Retinal pigment epithelial cell (primary cell): ENCODE results near the gene WNK1.
"Not testable (repeated sequence)": the region's sequence is repeated elsewhere in the genome, so short reads cannot be mapped to it uniquely, and the experiment has no call there.

Source experiments
- DNase-seq: peaks from one replicate; pipeline ENCODE4 v3.0.0-alpha.2; 2010; ENCODE audit warnings: low read depth
- H3K4me3 ChIP-seq: 2 replicates; pipeline ENCODE4 v1.5.1; 2011; ENCODE audit warnings: mild to moderate bottlenecking, low read length, control low read depth, moderate library complexity
- TF ChIP-seq, protein P1 (sequence below): conservative IDR thresholded peaks from 2 replicates; pipeline ENCODE4 v1.5.1; 2011; ENCODE audit warnings: low read depth, low read length, control low read depth, inconsistent platforms

Gene WNK1

GRCh38 chr12:772056-772697 lies 19.8 kb downstream of the WNK1 start:
- no peak for DNase-seq
- H3K4me3 ChIP-seq, result no peak overlapping the region
- TF ChIP-seq, protein P1, sequence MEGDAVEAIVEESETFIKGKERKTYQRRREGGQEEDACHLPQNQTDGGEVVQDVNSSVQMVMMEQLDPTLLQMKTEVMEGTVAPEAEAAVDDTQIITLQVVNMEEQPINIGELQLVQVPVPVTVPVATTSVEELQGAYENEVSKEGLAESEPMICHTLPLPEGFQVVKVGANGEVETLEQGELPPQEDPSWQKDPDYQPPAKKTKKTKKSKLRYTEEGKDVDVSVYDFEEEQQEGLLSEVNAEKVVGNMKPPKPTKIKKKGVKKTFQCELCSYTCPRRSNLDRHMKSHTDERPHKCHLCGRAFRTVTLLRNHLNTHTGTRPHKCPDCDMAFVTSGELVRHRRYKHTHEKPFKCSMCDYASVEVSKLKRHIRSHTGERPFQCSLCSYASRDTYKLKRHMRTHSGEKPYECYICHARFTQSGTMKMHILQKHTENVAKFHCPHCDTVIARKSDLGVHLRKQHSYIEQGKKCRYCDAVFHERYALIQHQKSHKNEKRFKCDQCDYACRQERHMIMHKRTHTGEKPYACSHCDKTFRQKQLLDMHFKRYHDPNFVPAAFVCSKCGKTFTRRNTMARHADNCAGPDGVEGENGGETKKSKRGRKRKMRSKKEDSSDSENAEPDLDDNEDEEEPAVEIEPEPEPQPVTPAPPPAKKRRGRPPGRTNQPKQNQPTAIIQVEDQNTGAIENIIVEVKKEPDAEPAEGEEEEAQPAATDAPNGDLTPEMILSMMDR, result no peak

DNA sequence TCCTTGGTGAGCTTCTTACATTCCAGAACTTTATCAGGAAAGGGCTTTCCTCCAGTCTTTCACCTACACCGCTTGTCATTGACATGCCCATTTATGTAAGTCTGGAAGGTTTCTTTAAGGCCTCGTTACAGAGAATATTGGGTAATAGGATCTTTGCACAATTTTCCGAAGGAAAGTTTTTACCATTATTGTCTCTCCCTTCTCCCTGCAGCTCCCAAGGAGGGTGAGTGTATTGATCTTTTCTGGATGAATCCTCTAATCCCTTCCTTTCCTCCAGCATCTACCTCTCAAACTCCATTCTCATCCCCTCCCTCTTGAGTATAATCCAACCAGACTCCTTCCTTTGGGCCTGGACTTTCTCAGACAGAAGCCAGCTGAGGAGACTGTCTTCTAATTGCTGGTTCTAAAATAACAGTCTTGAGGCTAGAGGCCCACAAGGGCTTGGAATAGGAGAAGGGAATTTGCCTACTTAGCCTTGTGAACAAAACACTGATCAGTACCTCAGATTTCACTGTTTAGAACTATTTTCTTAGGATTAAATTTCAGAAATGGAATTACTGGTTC lies 21.8 kb downstream of the WNK1 start:
- no peak overlapping the region for H3K4me3 ChIP-seq
- TF ChIP-seq, protein P1, result no peak
- DNase-seq, result no peak

GRCh38 chr12:775973-776771 lies 23.8 kb downstream of the WNK1 start:
- H3K4me3 ChIP-seq, DNase-seq: not testable (repeated sequence)

GRCh38 chr12:776772-777373 lies 24.5 kb downstream of the WNK1 start:
- not testable (repeated sequence) for H3K4me3 ChIP-seq

GRCh38 chr12:777550-778047 lies 25.2 kb downstream of the WNK1 start:
- no peak for DNase-seq
- no peak overlapping the region for H3K4me3 ChIP-seq
- TF ChIP-seq, protein P1, result no peak

More at GRCh38 chr12:776772-777373, 24.5 kb downstream of the WNK1 start:
- not testable (repeated sequence) for DNase-seq

DNA sequence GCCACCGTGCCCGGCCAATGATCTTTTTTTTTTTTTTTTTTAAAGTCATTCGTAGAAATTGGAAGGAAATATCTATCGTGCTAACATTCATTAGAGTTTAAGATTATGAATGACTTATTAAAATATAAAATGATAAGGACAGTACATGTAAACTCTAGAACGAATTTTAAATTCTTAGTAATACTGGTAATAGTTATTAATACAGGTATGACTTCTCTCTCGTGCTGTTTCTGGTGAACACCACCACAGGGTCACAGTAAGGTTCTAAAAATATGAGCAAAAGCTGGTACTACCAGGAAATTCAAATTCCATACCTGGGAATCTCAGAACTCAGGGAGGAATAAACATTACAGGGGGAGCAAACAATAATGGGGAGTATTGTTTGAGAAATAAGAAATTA lies 26.2 kb downstream of the WNK1 start:
- no peak for DNase-seq
- H3K4me3 ChIP-seq, result no peak overlapping the region
- TF ChIP-seq, protein P1, result no peak

GRCh38 chr12:779745-780734 lies 27.7 kb downstream of the WNK1 start:
- DNase-seq, result no peak
- TF ChIP-seq, protein P1, result no peak
- no peak overlapping the region for H3K4me3 ChIP-seq
